HL-60 (cell line): ENCODE data around the gene DBF4.

Source experiments
- GABPA ChIP-seq: IDR thresholded peaks from 2 replicates; pipeline ENCODE4 v1.6.1; 2012; ENCODE audit warnings: low read depth
- POLR2AphosphoS5 ChIP-seq: IDR thresholded peaks from 2 replicates; pipeline ENCODE4 v1.6.1; 2012; ENCODE audit warnings: low read depth
- SPI1 ChIP-seq: IDR thresholded peaks from 2 replicates; pipeline ENCODE4 v1.6.1; 2012; ENCODE audit warnings: low read depth, mild to moderate bottlenecking, borderline replicate concordance
- TF ChIP-seq, protein P1 (sequence below): IDR thresholded peaks from one replicate; pipeline ENCODE4 v1.5.1; 2011; ENCODE audit warnings: low read length, control low read depth, inconsistent platforms; ENCODE audit not compliant: insufficient read depth
- TF ChIP-seq, protein P2 (sequence below): IDR thresholded peaks from 2 replicates; pipeline ENCODE4 v1.6.1; 2012; ENCODE audit warnings: low read depth; ENCODE audit not compliant: insufficient replicate concordance

DNA sequence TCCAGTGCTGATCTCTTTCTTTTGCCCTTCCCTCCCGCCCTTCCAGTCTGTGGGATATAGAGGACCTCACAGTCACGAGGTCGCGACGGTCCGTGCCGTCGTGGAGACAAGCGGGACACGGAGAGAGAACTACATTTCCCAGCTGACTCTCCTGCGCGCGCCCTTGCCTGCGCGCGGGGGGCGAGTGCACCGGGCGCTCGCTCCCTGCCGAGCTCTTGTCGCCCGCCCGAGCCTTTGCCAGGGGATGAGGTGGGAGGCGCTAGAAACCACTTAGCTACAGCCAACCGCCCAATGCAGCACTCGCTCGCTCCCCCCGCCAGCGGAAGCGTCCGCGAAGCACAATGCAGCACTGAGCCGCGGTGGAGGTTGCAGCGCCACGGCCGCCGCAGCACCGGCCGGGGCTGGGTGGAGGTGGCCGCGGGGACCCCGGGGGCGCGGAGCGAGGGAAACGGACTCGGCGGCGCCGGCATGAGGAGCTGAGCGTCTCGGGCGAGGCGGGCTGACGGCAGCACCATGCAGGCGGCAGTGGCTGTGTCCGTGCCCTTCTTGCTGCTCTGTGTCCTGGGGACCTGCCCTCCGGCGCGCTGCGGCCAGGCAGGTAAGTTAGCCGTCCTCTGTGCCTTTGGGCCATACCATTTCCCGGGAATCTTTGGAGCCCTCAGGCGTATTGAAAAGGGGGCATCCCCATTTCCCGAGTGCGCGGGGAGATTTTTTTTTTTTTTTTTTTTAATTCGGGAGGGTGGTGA lies 57.8 kb downstream of the DBF4 start, which contains the start of gene ADAM22:
- TF ChIP-seq, protein P1, sequence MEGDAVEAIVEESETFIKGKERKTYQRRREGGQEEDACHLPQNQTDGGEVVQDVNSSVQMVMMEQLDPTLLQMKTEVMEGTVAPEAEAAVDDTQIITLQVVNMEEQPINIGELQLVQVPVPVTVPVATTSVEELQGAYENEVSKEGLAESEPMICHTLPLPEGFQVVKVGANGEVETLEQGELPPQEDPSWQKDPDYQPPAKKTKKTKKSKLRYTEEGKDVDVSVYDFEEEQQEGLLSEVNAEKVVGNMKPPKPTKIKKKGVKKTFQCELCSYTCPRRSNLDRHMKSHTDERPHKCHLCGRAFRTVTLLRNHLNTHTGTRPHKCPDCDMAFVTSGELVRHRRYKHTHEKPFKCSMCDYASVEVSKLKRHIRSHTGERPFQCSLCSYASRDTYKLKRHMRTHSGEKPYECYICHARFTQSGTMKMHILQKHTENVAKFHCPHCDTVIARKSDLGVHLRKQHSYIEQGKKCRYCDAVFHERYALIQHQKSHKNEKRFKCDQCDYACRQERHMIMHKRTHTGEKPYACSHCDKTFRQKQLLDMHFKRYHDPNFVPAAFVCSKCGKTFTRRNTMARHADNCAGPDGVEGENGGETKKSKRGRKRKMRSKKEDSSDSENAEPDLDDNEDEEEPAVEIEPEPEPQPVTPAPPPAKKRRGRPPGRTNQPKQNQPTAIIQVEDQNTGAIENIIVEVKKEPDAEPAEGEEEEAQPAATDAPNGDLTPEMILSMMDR: no peak
- no peak for TF ChIP-seq POLR2AphosphoS5
- TF ChIP-seq, protein P2, sequence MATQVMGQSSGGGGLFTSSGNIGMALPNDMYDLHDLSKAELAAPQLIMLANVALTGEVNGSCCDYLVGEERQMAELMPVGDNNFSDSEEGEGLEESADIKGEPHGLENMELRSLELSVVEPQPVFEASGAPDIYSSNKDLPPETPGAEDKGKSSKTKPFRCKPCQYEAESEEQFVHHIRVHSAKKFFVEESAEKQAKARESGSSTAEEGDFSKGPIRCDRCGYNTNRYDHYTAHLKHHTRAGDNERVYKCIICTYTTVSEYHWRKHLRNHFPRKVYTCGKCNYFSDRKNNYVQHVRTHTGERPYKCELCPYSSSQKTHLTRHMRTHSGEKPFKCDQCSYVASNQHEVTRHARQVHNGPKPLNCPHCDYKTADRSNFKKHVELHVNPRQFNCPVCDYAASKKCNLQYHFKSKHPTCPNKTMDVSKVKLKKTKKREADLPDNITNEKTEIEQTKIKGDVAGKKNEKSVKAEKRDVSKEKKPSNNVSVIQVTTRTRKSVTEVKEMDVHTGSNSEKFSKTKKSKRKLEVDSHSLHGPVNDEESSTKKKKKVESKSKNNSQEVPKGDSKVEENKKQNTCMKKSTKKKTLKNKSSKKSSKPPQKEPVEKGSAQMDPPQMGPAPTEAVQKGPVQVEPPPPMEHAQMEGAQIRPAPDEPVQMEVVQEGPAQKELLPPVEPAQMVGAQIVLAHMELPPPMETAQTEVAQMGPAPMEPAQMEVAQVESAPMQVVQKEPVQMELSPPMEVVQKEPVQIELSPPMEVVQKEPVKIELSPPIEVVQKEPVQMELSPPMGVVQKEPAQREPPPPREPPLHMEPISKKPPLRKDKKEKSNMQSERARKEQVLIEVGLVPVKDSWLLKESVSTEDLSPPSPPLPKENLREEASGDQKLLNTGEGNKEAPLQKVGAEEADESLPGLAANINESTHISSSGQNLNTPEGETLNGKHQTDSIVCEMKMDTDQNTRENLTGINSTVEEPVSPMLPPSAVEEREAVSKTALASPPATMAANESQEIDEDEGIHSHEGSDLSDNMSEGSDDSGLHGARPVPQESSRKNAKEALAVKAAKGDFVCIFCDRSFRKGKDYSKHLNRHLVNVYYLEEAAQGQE: no peak
- TF ChIP-seq GABPA: 0 out of 2 replicates have a peak, but pooled peaks have one; percentile 22
- no peak for TF ChIP-seq SPI1
